ENCODE data around the gene LDLRAP1.

GRCh38 chr1:25562101-25562927, 18.9 kb downstream of the LDLRAP1 start:
- TF ChIP-seq CTCF (conservative IDR thresholded peaks at IDR 0.05; ENCODE audit: low read depth in 2 of 2) (no peak), EZH2 (IDR thresholded peaks at IDR 0.05; ENCODE audit: low read depth, unreplicated experiment) (no peak), EZH2phosphoT487 (IDR thresholded peaks at IDR 0.05; ENCODE audit: unreplicated experiment) (no peak), ZNF331 (CRISPR knock-in tag; IDR thresholded peaks at IDR 0.05; ENCODE audit: low read depth) (no peak), REST (IDR thresholded peaks at IDR 0.05; ENCODE audit: unreplicated experiment) (no peak), POLR2AphosphoS5 (IDR thresholded peaks at IDR 0.05; ENCODE audit: low read depth) (no peak), CREB1 (CRISPR knock-in tag; IDR thresholded peaks at IDR 0.05; ENCODE audit: low read depth) (no peak), JUNB (IDR thresholded peaks at IDR 0.05; ENCODE audit: unreplicated experiment) (no peak), NANOG (IDR thresholded peaks at IDR 0.05; ENCODE audit: borderline replicate concordance) (no peak), ETS1 (IDR thresholded peaks at IDR 0.05) (no peak), ZNF114 (CRISPR knock-in tag; IDR thresholded peaks at IDR 0.05) (no peak), ZNF462 (CRISPR knock-in tag; IDR thresholded peaks at IDR 0.05) (no peak), STAT1 (IDR thresholded peaks at IDR 0.05; ENCODE audit: unreplicated experiment) (no peak)

Data from GM23338 (cell line).